Measurements from ENCODE around the gene TIMELESS. TPM values are rescaled to one million over a fixed set of nuclear protein-coding genes. Genes with fewer than 3 reads are reported as not detected.

TIMELESS gene
- total and polyA plus RNA-seq, 2 experiments from 2014 or later: 28.7 to 54.8 TPM

DNA sequence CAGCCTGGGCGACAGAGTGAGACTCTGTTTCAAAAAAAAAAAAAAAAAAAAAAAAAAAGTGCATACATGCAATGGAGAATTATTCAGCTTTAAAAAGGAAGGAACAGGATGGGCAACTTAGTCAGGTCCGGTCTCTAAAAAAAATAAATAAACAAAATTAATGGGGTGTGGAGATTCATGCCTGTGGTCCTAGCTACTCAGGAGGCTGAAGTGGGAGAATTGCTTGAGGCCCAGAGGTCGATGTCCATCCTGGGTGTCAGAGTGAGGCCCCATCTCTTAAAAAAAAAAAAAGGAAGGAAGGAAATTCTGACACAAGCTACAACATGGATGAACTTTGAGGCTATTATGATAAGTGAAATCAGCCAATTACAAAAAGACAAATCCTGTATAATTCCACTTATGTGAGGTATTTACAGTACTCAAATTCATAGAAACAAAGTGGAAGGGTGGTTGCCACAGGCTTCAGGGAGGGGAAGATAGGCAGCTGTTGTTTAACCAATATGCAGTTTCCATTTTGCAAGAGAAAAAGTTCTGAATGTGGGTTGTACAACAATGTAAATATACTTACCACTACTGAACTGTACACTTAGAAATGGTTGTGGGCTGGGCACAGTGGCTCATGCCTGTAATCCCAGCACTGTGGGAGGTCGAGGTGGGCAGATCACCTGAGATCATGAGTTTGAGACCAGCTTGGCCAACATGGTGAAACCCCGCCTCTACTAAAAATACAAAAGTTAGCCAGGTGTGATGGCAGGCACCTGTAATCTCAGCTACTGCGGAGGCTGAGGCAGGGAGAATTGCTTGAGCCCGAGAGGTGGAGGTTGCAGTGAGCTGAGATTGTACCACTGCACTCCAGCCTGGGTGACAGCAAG, 74.3 kb downstream of the TIMELESS start:
- no peak overlapping the region for H3K27ac ChIP-seq (ENCODE audit: low read depth)
- no peak overlapping the region for H2AFZ ChIP-seq
- no peaks in the 10 kb centered on the region for H3K27me3 ChIP-seq (ENCODE audit: insufficient read depth)
- DNase-seq (ENCODE audit: low spot score) (no peak), ATAC-seq (no peak)
- H3K4me1 ChIP-seq (ENCODE audit: insufficient read depth): peaks cover 6% of the 10 kb centered on the region; the same call in 1 of the 2 replicates
- no peaks in the 10 kb centered on the region for H3K36me3 ChIP-seq (ENCODE audit: insufficient read depth)
- H3K36me3 Mint-ChIP-seq (ENCODE audit: low read depth): no peaks in the 10 kb centered on the region
- TF ChIP-seq STAT1 (IDR thresholded peaks at IDR 0.05; ENCODE audit: unreplicated experiment) (no peak), ZNF331 (CRISPR knock-in tag; IDR thresholded peaks at IDR 0.05; ENCODE audit: low read depth) (no peak), EZH2 (IDR thresholded peaks at IDR 0.05; ENCODE audit: low read depth, unreplicated experiment) (no peak), JUNB (IDR thresholded peaks at IDR 0.05; ENCODE audit: unreplicated experiment) (no peak), CREB1 (CRISPR knock-in tag; IDR thresholded peaks at IDR 0.05; ENCODE audit: low read depth) (no peak), ZNF114 (CRISPR knock-in tag; IDR thresholded peaks at IDR 0.05) (no peak), NANOG (IDR thresholded peaks at IDR 0.05; ENCODE audit: borderline replicate concordance) (no peak), POLR2AphosphoS5 (IDR thresholded peaks at IDR 0.05; ENCODE audit: low read depth) (no peak), EZH2phosphoT487 (IDR thresholded peaks at IDR 0.05; ENCODE audit: unreplicated experiment) (no peak)
- TF ChIP-seq, protein P1, sequence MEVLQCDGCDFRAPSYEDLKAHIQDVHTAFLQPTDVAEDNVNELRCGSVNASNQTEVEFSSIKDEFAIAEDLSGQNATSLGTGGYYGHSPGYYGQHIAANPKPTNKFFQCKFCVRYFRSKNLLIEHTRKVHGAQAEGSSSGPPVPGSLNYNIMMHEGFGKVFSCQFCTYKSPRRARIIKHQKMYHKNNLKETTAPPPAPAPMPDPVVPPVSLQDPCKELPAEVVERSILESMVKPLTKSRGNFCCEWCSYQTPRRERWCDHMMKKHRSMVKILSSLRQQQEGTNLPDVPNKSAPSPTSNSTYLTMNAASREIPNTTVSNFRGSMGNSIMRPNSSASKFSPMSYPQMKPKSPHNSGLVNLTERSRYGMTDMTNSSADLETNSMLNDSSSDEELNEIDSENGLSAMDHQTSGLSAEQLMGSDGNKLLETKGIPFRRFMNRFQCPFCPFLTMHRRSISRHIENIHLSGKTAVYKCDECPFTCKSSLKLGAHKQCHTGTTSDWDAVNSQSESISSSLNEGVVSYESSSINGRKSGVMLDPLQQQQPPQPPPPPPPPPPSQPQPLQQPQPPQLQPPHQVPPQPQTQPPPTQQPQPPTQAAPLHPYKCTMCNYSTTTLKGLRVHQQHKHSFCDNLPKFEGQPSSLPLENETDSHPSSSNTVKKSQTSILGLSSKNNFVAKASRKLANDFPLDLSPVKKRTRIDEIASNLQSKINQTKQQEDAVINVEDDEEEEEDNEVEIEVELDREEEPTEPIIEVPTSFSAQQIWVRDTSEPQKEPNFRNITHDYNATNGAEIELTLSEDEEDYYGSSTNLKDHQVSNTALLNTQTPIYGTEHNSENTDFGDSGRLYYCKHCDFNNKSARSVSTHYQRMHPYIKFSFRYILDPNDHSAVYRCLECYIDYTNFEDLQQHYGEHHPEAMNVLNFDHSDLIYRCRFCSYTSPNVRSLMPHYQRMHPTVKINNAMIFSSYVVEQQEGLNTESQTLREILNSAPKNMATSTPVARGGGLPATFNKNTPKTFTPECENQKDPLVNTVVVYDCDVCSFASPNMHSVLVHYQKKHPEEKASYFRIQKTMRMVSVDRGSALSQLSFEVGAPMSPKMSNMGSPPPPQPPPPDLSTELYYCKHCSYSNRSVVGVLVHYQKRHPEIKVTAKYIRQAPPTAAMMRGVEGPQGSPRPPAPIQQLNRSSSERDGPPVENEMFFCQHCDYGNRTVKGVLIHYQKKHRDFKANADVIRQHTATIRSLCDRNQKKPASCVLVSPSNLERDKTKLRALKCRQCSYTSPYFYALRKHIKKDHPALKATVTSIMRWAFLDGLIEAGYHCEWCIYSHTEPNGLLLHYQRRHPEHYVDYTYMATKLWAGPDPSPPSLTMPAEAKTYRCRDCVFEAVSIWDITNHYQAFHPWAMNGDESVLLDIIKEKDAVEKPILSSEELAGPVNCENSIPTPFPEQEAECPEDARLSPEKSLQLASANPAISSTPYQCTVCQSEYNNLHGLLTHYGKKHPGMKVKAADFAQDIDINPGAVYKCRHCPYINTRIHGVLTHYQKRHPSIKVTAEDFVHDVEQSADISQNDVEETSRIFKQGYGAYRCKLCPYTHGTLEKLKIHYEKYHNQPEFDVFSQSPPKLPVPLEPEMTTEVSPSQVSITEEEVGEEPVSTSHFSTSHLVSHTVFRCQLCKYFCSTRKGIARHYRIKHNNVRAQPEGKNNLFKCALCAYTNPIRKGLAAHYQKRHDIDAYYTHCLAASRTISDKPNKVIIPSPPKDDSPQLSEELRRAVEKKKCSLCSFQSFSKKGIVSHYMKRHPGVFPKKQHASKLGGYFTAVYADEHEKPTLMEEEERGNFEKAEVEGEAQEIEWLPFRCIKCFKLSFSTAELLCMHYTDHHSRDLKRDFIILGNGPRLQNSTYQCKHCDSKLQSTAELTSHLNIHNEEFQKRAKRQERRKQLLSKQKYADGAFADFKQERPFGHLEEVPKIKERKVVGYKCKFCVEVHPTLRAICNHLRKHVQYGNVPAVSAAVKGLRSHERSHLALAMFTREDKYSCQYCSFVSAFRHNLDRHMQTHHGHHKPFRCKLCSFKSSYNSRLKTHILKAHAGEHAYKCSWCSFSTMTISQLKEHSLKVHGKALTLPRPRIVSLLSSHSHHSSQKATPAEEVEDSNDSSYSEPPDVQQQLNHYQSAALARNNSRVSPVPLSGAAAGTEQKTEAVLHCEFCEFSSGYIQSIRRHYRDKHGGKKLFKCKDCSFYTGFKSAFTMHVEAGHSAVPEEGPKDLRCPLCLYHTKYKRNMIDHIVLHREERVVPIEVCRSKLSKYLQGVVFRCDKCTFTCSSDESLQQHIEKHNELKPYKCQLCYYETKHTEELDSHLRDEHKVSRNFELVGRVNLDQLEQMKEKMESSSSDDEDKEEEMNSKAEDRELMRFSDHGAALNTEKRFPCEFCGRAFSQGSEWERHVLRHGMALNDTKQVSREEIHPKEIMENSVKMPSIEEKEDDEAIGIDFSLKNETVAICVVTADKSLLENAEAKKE (CRISPR knock-in tag; IDR thresholded peaks at IDR 0.05): no peak
- TF ChIP-seq, protein P2, sequence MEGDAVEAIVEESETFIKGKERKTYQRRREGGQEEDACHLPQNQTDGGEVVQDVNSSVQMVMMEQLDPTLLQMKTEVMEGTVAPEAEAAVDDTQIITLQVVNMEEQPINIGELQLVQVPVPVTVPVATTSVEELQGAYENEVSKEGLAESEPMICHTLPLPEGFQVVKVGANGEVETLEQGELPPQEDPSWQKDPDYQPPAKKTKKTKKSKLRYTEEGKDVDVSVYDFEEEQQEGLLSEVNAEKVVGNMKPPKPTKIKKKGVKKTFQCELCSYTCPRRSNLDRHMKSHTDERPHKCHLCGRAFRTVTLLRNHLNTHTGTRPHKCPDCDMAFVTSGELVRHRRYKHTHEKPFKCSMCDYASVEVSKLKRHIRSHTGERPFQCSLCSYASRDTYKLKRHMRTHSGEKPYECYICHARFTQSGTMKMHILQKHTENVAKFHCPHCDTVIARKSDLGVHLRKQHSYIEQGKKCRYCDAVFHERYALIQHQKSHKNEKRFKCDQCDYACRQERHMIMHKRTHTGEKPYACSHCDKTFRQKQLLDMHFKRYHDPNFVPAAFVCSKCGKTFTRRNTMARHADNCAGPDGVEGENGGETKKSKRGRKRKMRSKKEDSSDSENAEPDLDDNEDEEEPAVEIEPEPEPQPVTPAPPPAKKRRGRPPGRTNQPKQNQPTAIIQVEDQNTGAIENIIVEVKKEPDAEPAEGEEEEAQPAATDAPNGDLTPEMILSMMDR (conservative IDR thresholded peaks at IDR 0.05; ENCODE audit: low read depth in 2 of 2): no peak
- TF ChIP-seq, protein P3, sequence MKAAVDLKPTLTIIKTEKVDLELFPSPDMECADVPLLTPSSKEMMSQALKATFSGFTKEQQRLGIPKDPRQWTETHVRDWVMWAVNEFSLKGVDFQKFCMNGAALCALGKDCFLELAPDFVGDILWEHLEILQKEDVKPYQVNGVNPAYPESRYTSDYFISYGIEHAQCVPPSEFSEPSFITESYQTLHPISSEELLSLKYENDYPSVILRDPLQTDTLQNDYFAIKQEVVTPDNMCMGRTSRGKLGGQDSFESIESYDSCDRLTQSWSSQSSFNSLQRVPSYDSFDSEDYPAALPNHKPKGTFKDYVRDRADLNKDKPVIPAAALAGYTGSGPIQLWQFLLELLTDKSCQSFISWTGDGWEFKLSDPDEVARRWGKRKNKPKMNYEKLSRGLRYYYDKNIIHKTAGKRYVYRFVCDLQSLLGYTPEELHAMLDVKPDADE (IDR thresholded peaks at IDR 0.05): no peak
- TF ChIP-seq, protein P4, sequence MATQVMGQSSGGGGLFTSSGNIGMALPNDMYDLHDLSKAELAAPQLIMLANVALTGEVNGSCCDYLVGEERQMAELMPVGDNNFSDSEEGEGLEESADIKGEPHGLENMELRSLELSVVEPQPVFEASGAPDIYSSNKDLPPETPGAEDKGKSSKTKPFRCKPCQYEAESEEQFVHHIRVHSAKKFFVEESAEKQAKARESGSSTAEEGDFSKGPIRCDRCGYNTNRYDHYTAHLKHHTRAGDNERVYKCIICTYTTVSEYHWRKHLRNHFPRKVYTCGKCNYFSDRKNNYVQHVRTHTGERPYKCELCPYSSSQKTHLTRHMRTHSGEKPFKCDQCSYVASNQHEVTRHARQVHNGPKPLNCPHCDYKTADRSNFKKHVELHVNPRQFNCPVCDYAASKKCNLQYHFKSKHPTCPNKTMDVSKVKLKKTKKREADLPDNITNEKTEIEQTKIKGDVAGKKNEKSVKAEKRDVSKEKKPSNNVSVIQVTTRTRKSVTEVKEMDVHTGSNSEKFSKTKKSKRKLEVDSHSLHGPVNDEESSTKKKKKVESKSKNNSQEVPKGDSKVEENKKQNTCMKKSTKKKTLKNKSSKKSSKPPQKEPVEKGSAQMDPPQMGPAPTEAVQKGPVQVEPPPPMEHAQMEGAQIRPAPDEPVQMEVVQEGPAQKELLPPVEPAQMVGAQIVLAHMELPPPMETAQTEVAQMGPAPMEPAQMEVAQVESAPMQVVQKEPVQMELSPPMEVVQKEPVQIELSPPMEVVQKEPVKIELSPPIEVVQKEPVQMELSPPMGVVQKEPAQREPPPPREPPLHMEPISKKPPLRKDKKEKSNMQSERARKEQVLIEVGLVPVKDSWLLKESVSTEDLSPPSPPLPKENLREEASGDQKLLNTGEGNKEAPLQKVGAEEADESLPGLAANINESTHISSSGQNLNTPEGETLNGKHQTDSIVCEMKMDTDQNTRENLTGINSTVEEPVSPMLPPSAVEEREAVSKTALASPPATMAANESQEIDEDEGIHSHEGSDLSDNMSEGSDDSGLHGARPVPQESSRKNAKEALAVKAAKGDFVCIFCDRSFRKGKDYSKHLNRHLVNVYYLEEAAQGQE (IDR thresholded peaks at IDR 0.05; ENCODE audit: unreplicated experiment): no peak
- H3F3A ChIP-seq (replicated peaks; ENCODE audit: low read depth): no peaks in the 10 kb centered on the region
- H3K4me2 ChIP-seq: no peak overlapping the region
- H3K9me2 ChIP-seq (ENCODE audit: insufficient read depth): no peaks in the 10 kb centered on the region
- no peak overlapping the region for H3K4me3 Mint-ChIP-seq
- no peaks in the 10 kb centered on the region for H3K79me2 ChIP-seq (replicated peaks; ENCODE audit: insufficient read depth)
- H3K9me3 Mint-ChIP-seq: peaks cover 16% of the 10 kb centered on the region; the same call in 2 of the 3 replicates
- peaks cover 11% of the 10 kb centered on the region; the same call in 2 of the 3 replicates for H3K4me1 Mint-ChIP-seq
- no peaks in the 10 kb centered on the region for H4K20me1 ChIP-seq (replicated peaks; ENCODE audit: insufficient read depth)
- H3K27ac Mint-ChIP-seq: no peak overlapping the region
- H3K27me3 Mint-ChIP-seq (ENCODE audit: insufficient read depth, low read depth, poor library complexity): peaks cover 7% of the 10 kb centered on the region
- H3K4me3 ChIP-seq: no peak overlapping the region

Measured in GM23338 (cell line).